Activated CD4-positive, alpha-beta memory T cell treated with anti-CD3 and anti-CD28 coated beads for 36 hours (primary cell): Measurements from ENCODE around the gene TTBK1. TPM values are rescaled to one million over a fixed set of nuclear protein-coding genes. Genes with fewer than 3 reads are reported as not detected.

Experiments
- CTCF ChIA-PET: fragments of 350-600 bp; sonication (Branson Sonifier 250); formaldehyde crosslinking; loops from one replicate; lab custom pipeline; 2021; ENCODE audit warnings: antibody characterized with exemption, inconsistent platforms; lab: Charles Lee
- POLR2A ChIA-PET: fragments of 350-600 bp; sonication (Branson Sonifier 250); formaldehyde crosslinking; loops from one replicate; lab custom pipeline; 2021; ENCODE audit warnings: antibody characterized with exemption; lab: Charles Lee
- DNase-seq: peaks from one replicate; pipeline ENCODE4 v3.0.0-alpha.2; 2020
- H3K27ac Mint-ChIP-seq: one replicate; pipeline ENCODE4 v1.8.0; 2021; ENCODE audit warnings: mixed read lengths
- H3K27me3 Mint-ChIP-seq: one replicate; pipeline ENCODE4 v1.8.0; 2021; ENCODE audit warnings: mixed read lengths
- H3K36me3 Mint-ChIP-seq: one replicate; pipeline ENCODE4 v1.8.0; 2021; ENCODE audit warnings: mixed read lengths
- H3K4me1 Mint-ChIP-seq: one replicate; pipeline ENCODE4 v1.8.0; 2021; ENCODE audit warnings: low read depth, mixed read lengths
- H3K4me3 Mint-ChIP-seq: one replicate; pipeline ENCODE4 v1.8.0; 2021; ENCODE audit warnings: mild to moderate bottlenecking, mixed read lengths
- H3K9me3 Mint-ChIP-seq: one replicate; pipeline ENCODE4 v1.8.0; 2021; ENCODE audit warnings: mixed read lengths
- intact Hi-C: fragments of 100-400 bp; cut with micrococcal nuclease; formaldehyde crosslinking; loops from one replicate; pipeline ENCODE4 v1.15.1; 2023
- total RNA-seq, 2 experiments: library from RNA; stranded (reverse); gene quantifications; one replicate each; pipeline ENCODE4 v1.2.3, GENCODE V29; 2021

TTBK1 gene
- total RNA-seq, result under 1 TPM; 0.31 to 0.34 TPM

DNA sequence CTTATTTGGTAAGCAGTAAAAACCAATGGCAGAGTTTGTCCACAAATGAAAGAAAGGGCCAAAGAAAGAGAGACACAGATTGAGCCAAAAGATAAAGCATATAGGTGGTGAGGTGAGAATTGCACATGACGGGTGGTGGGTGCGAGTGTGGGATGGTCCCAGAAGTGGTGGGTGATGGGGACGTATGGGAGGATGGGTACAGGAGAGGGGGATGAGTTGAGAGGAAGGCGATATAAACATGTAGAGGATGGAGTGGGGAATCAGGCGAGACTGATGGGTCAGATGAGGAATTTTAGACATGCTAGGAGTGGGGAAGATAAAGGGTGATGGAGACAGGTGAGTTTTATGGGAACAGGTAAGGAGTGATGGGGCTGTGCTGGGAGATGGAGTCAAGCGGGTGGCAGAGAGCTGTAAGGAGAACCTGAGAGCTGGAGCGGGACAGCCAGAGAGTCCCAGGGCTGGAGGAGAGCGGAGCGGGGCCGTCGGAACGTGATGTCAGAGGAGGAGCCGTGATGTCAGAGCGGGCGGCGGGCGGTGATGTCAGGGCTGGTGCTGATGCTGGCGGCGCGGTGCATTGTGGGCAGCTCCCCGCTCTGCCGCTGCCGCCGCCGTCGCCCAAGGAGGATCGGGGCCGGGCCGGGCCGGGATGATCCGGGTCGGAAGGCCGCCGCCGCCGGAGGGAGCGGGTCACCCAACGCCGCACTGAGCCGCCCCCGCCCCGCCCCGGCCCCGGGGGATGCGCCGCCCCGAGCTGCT lies at the start of gene TTBK1:
TTBK1 (plus strand) TSS at position 574 of the 756 bp plus-strand sequence. CDS start 3,180 bp downstream, outside the sequence.
- intact Hi-C loops, result no loop called here

DNA sequence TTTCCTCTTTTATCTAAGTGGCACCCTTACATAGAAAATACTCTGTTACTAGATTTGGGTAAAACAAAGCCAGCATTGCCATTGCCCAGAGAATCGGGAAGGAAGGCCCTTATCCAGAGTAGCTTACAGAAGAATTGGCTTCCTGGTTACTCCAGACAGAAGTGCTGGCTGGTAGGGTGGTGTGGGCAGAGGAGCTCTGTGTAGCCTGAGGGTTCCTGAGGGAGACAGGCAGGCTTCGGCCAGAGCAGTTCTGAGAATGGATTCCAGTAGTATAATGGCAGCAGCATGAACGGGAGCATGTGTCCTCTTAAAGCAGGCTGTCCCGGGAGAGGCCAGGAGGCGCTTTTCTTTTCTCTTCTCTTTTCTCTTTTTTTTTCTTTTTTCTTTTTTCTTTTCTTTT lies 49.4 kb upstream of the TTBK1 start:
- CTCF ChIA-PET, result no interaction called here
- H3K4me1 Mint-ChIP-seq, result peaks cover 9% of the 10 kb centered on the region
- no peak for DNase-seq
- peaks cover 21% of the 10 kb centered on the region for H3K36me3 Mint-ChIP-seq
- no peak overlapping the region for H3K27ac Mint-ChIP-seq
- intact Hi-C loops, result no loop called here
- H3K27me3 Mint-ChIP-seq, result no peaks in the 10 kb centered on the region
- POLR2A ChIA-PET, result no interaction called here
- H3K4me3 Mint-ChIP-seq, result no peak overlapping the region
- H3K9me3 Mint-ChIP-seq, result no peaks in the 10 kb centered on the region

More for the DNA sequence above, at the start of gene TTBK1:
- Mint-ChIP-seq H3K4me1 (peaks cover 13% of the 10 kb centered on the region), H3K9me3 (peaks cover 5% of the 10 kb centered on the region), H3K36me3 (peaks cover 4% of the 10 kb centered on the region), H3K4me3 (no peak within 1 kb of the TSS), H3K27me3 (peaks cover 16% of the 10 kb centered on the region), H3K27ac (no peak within 1 kb of the TSS)
- POLR2A ChIA-PET, result no interaction called here
- DNase-seq, result peak; percentile 55
- CTCF ChIA-PET, result interaction anchor here (1.7 kb wide), 1 partner anchor 14 kb away, joined by 8 read pairs; the partner anchor contains the start of gene DNPH1

DNA sequence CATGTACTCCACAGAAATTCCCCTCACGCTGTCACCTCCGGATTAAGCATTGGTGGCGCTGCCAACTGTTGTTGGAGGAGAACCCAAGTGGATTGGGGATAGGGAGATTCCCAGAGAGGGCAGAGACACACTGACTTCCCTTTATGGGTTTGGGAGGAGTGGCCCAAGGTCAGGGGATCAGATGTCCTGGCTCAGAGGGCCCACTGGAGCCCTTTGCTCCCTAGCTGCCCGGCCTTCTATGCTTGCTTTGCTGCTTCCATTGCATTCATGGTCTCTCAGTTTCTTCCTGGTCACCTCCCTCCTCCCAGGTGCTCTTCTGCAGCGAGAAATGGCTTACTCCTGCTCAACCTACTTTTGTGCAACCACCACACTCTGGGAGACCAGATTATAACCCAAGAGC lies 46.9 kb upstream of the TTBK1 start:
- no peak overlapping the region for H3K27ac Mint-ChIP-seq
- no peaks in the 10 kb centered on the region for H3K27me3 Mint-ChIP-seq
- no peaks in the 10 kb centered on the region for H3K9me3 Mint-ChIP-seq
- intact Hi-C loops, result no loop called here
- DNase-seq, result no peak
- no peak overlapping the region for H3K4me3 Mint-ChIP-seq
- H3K4me1 Mint-ChIP-seq, result peaks cover 2% of the 10 kb centered on the region
- POLR2A ChIA-PET, result no interaction called here
- peaks cover 29% of the 10 kb centered on the region for H3K36me3 Mint-ChIP-seq
- CTCF ChIA-PET, result no interaction called here

DNA sequence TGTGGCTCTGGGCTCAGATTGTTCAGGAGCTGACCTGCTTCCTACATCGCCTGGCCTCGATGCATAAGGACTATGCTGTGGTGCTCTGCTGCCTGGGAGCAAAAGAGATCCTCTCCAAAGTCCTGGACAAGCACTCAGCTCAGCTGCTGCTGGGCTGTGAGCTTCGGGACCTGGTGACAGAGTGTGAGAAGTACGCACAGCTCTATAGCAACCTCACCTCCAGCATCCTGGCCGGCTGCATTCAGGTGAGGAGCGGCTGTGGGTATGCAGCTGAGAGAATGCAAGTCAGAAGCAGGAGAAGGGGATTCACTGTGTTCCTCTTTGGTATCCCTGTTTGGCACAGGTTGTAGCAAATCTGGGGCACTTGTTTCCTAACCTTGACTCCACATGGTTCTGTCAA lies 43.4 kb upstream of the TTBK1 start:
- H3K27ac Mint-ChIP-seq, result no peak overlapping the region
- H3K36me3 Mint-ChIP-seq, result peaks cover 19% of the 10 kb centered on the region
- no peaks in the 10 kb centered on the region for H3K27me3 Mint-ChIP-seq
- DNase-seq, result no peak
- H3K4me1 Mint-ChIP-seq, result no peaks in the 10 kb centered on the region
- CTCF ChIA-PET, result interaction anchor here (0.6 kb wide), 1 partner anchor 288 kb away, joined by 3 read pairs; no protein-coding TSS in a partner anchor
- intact Hi-C loops, result no loop called here
- H3K9me3 Mint-ChIP-seq, result no peaks in the 10 kb centered on the region
- POLR2A ChIA-PET, result no interaction called here
- H3K4me3 Mint-ChIP-seq, result no peak overlapping the region

- no peaks in the 10 kb centered on the region for H3K4me1 Mint-ChIP-seq
- CTCF ChIA-PET, result no interaction called here
- POLR2A ChIA-PET, result no interaction called here
- no peak overlapping the region for H3K27ac Mint-ChIP-seq
- H3K9me3 Mint-ChIP-seq, result no peaks in the 10 kb centered on the region
- no peak for DNase-seq
- no peak overlapping the region for H3K4me3 Mint-ChIP-seq
- H3K36me3 Mint-ChIP-seq, result peaks cover 21% of the 10 kb centered on the region
- no peaks in the 10 kb centered on the region for H3K27me3 Mint-ChIP-seq
- intact Hi-C loops, result no loop called here
Measured at GRCh38 chr6:43200541-43200940, 42.7 kb upstream of the TTBK1 start.

- Mint-ChIP-seq H3K4me1 (no peaks in the 10 kb centered on the region), H3K27ac (no peak overlapping the region), H3K9me3 (no peaks in the 10 kb centered on the region), H3K4me3 (no peak overlapping the region), H3K36me3 (peaks cover 21% of the 10 kb centered on the region), H3K27me3 (no peaks in the 10 kb centered on the region)
- ChIA-PET POLR2A (no interaction called here), CTCF (interaction anchor here (1.5 kb wide), 1 partner anchor 303 kb away, joined by 3 read pairs; no protein-coding TSS in a partner anchor)
- no peak for DNase-seq
- intact Hi-C loops, result no loop called here
Measured at GRCh38 chr6:43202451-43202850, 40.8 kb upstream of the TTBK1 start.

GRCh38 chr6:43203029-43203717 lies 40.1 kb upstream of the TTBK1 start:
- CTCF ChIA-PET, result no interaction called here
- peaks cover 21% of the 10 kb centered on the region for H3K36me3 Mint-ChIP-seq
- no peaks in the 10 kb centered on the region for H3K27me3 Mint-ChIP-seq

DNA sequence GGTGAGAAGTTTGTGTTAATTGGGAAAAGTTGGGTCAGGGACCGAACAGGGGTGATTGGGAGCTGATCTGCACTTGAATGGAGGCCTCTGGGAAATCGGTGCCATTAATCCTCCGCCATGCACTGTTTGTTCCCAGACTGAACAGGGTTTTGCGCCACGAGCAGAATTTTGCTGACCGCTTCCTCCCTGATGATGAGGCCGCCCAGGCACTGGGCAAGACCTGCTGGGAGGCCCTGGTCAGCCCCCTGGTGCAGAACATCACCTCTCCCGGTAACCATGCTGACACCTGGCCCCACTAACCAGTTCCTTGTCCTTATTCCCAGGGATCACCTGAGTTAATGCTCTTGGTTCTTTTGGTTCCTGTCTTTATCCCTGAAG lies 39.6 kb upstream of the TTBK1 start:
- no peak overlapping the region for H3K4me3 Mint-ChIP-seq
- H3K27ac Mint-ChIP-seq, result no peak overlapping the region
- no peaks in the 10 kb centered on the region for H3K27me3 Mint-ChIP-seq
- peaks cover 21% of the 10 kb centered on the region for H3K36me3 Mint-ChIP-seq
- no peak for DNase-seq
- intact Hi-C loops, result no loop called here
- POLR2A ChIA-PET, result interaction anchor here (0.7 kb wide), 1 partner anchor 290 kb away, joined by 3 read pairs; no protein-coding TSS in a partner anchor
- no peaks in the 10 kb centered on the region for H3K9me3 Mint-ChIP-seq
- no peaks in the 10 kb centered on the region for H3K4me1 Mint-ChIP-seq
- CTCF ChIA-PET, result no interaction called here

More at GRCh38 chr6:43203029-43203717, 40.1 kb upstream of the TTBK1 start:
- Mint-ChIP-seq H3K4me3 (no peak overlapping the region), H3K9me3 (no peaks in the 10 kb centered on the region), H3K27ac (no peak overlapping the region), H3K4me1 (no peaks in the 10 kb centered on the region)
- POLR2A ChIA-PET, result interaction anchor here (0.7 kb wide), 1 partner anchor 289 kb away, joined by 3 read pairs; no protein-coding TSS in a partner anchor
- DNase-seq, result no peak
- intact Hi-C loops, result no loop called here

DNA sequence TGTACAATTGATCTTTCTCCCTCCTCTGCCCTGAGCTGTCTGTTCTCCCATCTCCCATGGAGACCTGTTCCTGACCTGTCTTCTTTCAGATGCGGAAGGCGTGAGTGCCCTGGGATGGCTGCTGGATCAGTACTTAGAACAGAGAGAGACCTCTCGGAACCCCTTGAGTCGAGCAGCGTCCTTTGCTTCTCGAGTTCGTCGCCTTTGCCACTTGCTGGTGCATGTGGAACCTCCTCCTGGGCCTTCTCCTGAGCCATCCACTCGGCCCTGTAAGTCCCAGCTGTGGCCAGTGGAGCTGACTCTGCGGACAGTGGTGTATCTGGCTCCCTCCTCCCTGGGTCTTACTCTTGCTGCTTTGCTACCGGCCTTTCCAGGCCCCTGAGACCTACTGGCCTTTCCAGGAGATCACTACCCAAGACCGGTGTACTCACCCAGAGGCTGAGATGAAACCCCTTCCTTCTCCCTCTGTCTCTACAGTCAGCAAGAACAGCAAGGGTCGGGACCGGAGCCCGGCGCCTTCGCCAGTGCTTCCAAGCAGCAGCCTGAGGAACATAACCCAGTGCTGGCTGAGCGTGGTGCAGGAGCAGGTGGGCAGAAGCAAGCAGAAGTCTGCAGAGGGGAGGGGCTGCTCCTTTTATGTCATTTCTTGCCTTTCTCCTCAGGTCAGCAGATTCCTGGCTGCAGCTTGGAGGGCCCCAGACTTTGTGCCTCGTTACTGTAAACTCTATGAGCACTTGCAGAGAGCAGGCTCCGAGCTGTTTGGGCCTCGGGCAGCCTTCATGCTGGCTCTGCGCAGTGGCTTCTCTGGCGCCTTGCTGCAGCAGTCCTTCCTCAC lies 38.8 kb upstream of the TTBK1 start:
- H3K4me1 Mint-ChIP-seq, result no peaks in the 10 kb centered on the region
- no peak overlapping the region for H3K4me3 Mint-ChIP-seq
- H3K36me3 Mint-ChIP-seq, result peaks cover 21% of the 10 kb centered on the region
- ChIA-PET CTCF (no interaction called here), POLR2A (no interaction called here)
- H3K27me3 Mint-ChIP-seq, result no peaks in the 10 kb centered on the region
- no peak overlapping the region for H3K27ac Mint-ChIP-seq
- intact Hi-C loops, result no loop called here
- DNase-seq, result no peak
- no peaks in the 10 kb centered on the region for H3K9me3 Mint-ChIP-seq

GRCh38 chr6:43205849-43206248 lies 37.4 kb upstream of the TTBK1 start:
- Mint-ChIP-seq H3K4me3 (no peak overlapping the region), H3K9me3 (no peaks in the 10 kb centered on the region), H3K27me3 (no peaks in the 10 kb centered on the region), H3K27ac (no peak overlapping the region), H3K4me1 (no peaks in the 10 kb centered on the region), H3K36me3 (peaks cover 16% of the 10 kb centered on the region)
- ChIA-PET CTCF (no interaction called here), POLR2A (interaction anchor here (0.6 kb wide), 1 partner anchor 268 kb away, joined by 3 read pairs; no protein-coding TSS in a partner anchor)
- DNase-seq, result no peak
- intact Hi-C loops, result no loop called here

- Mint-ChIP-seq H3K4me3 (no peak overlapping the region), H3K4me1 (no peaks in the 10 kb centered on the region), H3K27me3 (no peaks in the 10 kb centered on the region), H3K27ac (no peak overlapping the region), H3K36me3 (peaks cover 13% of the 10 kb centered on the region), H3K9me3 (no peaks in the 10 kb centered on the region)
- CTCF ChIA-PET, result no interaction called here
- intact Hi-C loops, result no loop called here
- DNase-seq, result no peak
- POLR2A ChIA-PET, result no interaction called here
Measured at GRCh38 chr6:43207286-43207685, 36.0 kb upstream of the TTBK1 start.

- CTCF ChIA-PET, result interaction anchor here (0.8 to 2.4 kb wide), 2 partner anchors 8 to 17 kb away, joined by 4 to 8 read pairs; partner anchors contain the start of gene DNPH1
- Mint-ChIP-seq H3K4me1 (no peaks in the 10 kb centered on the region), H3K27me3 (no peaks in the 10 kb centered on the region), H3K36me3 (peaks cover 11% of the 10 kb centered on the region), H3K9me3 (no peaks in the 10 kb centered on the region), H3K4me3 (no peak overlapping the region), H3K27ac (no peak overlapping the region)
- no peak for DNase-seq
- intact Hi-C loops, result no loop called here
- POLR2A ChIA-PET, result interaction anchor here (2.7 kb wide), 1 partner anchor 12 kb away, joined by 9 read pairs; no protein-coding TSS in a partner anchor
Measured at GRCh38 chr6:43211955-43212354, 31.3 kb upstream of the TTBK1 start.
